ENCODE results near the gene EPHA10.
"Not testable (repeated sequence)": the region's sequence is repeated elsewhere in the genome, so short reads cannot be mapped to it uniquely, and the experiment has no call there.

GRCh38 chr1:37737975-37738374, 26.9 kb downstream of the EPHA10 start:
- not testable (repeated sequence) for TF ChIP-seq CTCF (conservative IDR thresholded peaks at IDR 0.05; ENCODE audit: low read length); EZH2phosphoT487 (IDR thresholded peaks at IDR 0.05; ENCODE audit: borderline replicate concordance)
